K562 (cell line): ENCODE data around the gene WBP1L. TPM values are rescaled to one million over a fixed set of nuclear protein-coding genes. Genes with fewer than 3 reads are reported as not detected.

Experiments
- ASH1L ChIP-seq: fragments of 450-650 bp; IDR thresholded peaks from 2 replicates; pipeline ENCODE4 v1.6.1; 2018; ENCODE audit warnings: borderline replicate concordance, mild to moderate bottlenecking, low read depth; ENCODE audit not compliant: partially characterized antibody
- BMI1 ChIP-seq: fragments of 150-350 bp; IDR thresholded peaks from 2 replicates; pipeline ENCODE4 v1.6.1; 2014; ENCODE audit warnings: low read length
- CBFA2T3 ChIP-seq: fragments of 450-650 bp; IDR thresholded peaks from 2 replicates; pipeline ENCODE4 v1.6.1; 2017
- CCAR2 ChIP-seq: fragments of 200-400 bp; formaldehyde crosslinking; IDR thresholded peaks from 2 replicates; pipeline ENCODE4 v1.6.1; 2017; ENCODE audit warnings: mild to moderate bottlenecking, low read depth, low read length
- CGGBP1 ChIP-seq: fragments of 250-450 bp; sonication (Bioruptor Pico); IDR thresholded peaks from 2 replicates; pipeline ENCODE4 v1.9.0; 2021; ENCODE audit warnings: mild to moderate bottlenecking
- E2F8 ChIP-seq: fragments of 450-650 bp; IDR thresholded peaks from 2 replicates; pipeline ENCODE4 v1.7.1; 2018; ENCODE audit warnings: mild to moderate bottlenecking, low read depth; ENCODE audit not compliant: partially characterized antibody
- FOXA3 ChIP-seq, 2 experiments: fragments of 450-650 bp in 1 of 2; sonication (generic) in 1 of 2; formaldehyde crosslinking; IDR thresholded peaks in 1 of 2; conservative IDR thresholded peaks in 1 of 2; 2 replicates each; pipeline versions ENCODE4 v1.4.0 to v1.8.0; 2020 to 2022; ENCODE audit warnings: mild to moderate bottlenecking in 2 of 2, missing genetic modification reagents in 1 of 2
- HMG20B ChIP-seq: fragments of 250-450 bp; sonication (Bioruptor Pico); IDR thresholded peaks from 2 replicates; pipeline ENCODE4 v1.5.0; 2021; ENCODE audit warnings: mild to moderate bottlenecking
- L3MBTL2 ChIP-seq: fragments of 450-650 bp; IDR thresholded peaks from 2 replicates; pipeline ENCODE4 v1.6.1; 2016; ENCODE audit warnings: mild to moderate bottlenecking, moderate library complexity
- RNF2 ChIP-seq: sonication (generic); IDR thresholded peaks from 2 replicates; pipeline ENCODE4 v1.6.1; 2016
- SPI1 ChIP-seq: IDR thresholded peaks from 2 replicates; pipeline ENCODE4 v1.6.1; 2011; ENCODE audit warnings: low read depth, low read length, control low read depth, borderline replicate concordance
- polyA plus RNA-seq, 8 experiments: library from polyadenylated mRNA; depleted of rRNA in 4 of 8; stranded (reverse) in 5 of 8; unstranded in 3 of 8; fragments of >200 nt; fragmentation: Nextera tagmentation in 2 of 8; fragmentation: Illumina TruSeq in 1 of 8; extraction: Ambion mirVana in 2 of 8; extraction: Trizol in 1 of 8; gene quantifications; 2 replicates each; pipeline versions ENCODE4 v1.2.1 to v1.2.3, GENCODE V29; 2011 to 2014; ENCODE audit warnings: inconsistent platforms in 1 of 8, missing spikeins in 1 of 8
- total RNA-seq, 7 experiments: library from RNA; depleted of rRNA in 6 of 7; stranded (reverse); fragments of >200 nt in 6 of 7; fragmentation: Illumina TruSeq in 2 of 7; extraction: Trizol in 2 of 7; gene quantifications; 2 replicates each; pipeline versions ENCODE4 v1.2.1 to v1.2.3, GENCODE V29; 2011 to 2021; ENCODE audit warnings: low replicate concordance in 1 of 7

Gene WBP1L
- total and polyA plus RNA-seq, 9 of the 15 experiments (the other 6 are each of a cell fraction or from before 2014, with no cell fraction given): 3.2 to 14.4 (median 11.3) TPM

GRCh38 chr10:102718220-102718619 lies 25.5 kb upstream of the WBP1L start (continued):
- TF ChIP-seq CGGBP1 (no peak), BMI1 (no peak), FOXA3 (CRISPR knock-in tag; conservative IDR thresholded peaks at IDR 0.05 in 1 of 2, IDR thresholded peaks at IDR 0.05 in 1 of 2) (no peak), CCAR2 (no peak), HMG20B (CRISPR knock-in tag) (no peak), ASH1L (no peak), E2F8 (no peak), RNF2 (0 out of 2 replicates have a peak, but pooled peaks have one; percentile 51), L3MBTL2 (0 out of 2 replicates have a peak, but pooled peaks have one; percentile 15), SPI1 (peak; percentile 67; the same call in 1 of the 2 replicates), CBFA2T3 (peak; percentile 50)
